ENCODE data around the gene TEX55.

DNA sequence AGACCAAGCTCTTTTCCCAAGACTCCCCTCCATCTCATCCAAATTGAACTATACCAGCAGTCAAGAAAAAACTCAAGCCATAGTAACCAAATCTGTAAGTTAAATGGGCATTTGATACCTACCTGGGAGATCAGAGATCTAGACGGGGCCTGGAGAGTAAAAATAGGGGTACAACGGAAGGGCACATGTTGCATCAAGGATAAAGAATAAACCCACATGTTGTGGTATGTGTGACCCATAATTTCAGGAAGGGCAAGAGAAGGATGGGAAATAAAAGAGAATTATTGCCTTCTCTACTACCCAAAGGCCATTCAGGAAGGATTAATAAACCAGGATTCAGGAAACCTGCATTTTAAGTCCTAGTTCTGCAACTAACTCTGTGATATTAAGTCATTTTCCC is 1.5 kb downstream of the TEX55 start:
- TF ChIP-seq, protein P1, sequence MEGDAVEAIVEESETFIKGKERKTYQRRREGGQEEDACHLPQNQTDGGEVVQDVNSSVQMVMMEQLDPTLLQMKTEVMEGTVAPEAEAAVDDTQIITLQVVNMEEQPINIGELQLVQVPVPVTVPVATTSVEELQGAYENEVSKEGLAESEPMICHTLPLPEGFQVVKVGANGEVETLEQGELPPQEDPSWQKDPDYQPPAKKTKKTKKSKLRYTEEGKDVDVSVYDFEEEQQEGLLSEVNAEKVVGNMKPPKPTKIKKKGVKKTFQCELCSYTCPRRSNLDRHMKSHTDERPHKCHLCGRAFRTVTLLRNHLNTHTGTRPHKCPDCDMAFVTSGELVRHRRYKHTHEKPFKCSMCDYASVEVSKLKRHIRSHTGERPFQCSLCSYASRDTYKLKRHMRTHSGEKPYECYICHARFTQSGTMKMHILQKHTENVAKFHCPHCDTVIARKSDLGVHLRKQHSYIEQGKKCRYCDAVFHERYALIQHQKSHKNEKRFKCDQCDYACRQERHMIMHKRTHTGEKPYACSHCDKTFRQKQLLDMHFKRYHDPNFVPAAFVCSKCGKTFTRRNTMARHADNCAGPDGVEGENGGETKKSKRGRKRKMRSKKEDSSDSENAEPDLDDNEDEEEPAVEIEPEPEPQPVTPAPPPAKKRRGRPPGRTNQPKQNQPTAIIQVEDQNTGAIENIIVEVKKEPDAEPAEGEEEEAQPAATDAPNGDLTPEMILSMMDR (IDR thresholded peaks at IDR 0.05), result no peak
- TF ChIP-seq EP300 (IDR thresholded peaks at IDR 0.05) (no peak), POLR2AphosphoS5 (IDR thresholded peaks at IDR 0.05) (no peak), POLR2A (IDR thresholded peaks at IDR 0.05) (no peak)

All from gastroesophageal sphincter (tissue), 3 donors.